ENCODE data around the gene EMID1.

Gene EMID1

GRCh38 chr22:29302681-29303465 lies 97.2 kb downstream of the EMID1 start:
- in situ Hi-C loops (cut with MboI; ENCODE audit: low sequenced_read_pairs): no loop called here
- H3K27me3 ChIP-seq (ENCODE audit: low read depth): no peaks in the 10 kb centered on the region
- H3K4me1 ChIP-seq: peaks cover 8% of the 10 kb centered on the region; the same call in 1 of the 2 replicates
- no peak for DNase-seq (ENCODE audit: low spot score in 2 of 2)
- H3K9me3 ChIP-seq: no peaks in the 10 kb centered on the region
- no peak overlapping the region for H3K4me3 ChIP-seq
- H3K36me3 ChIP-seq (replicated peaks): peaks cover 30% of the 10 kb centered on the region

GRCh38 chr22:29305836-29306174 lies 100.1 kb downstream of the EMID1 start:
- Histone ChIP-seq H3K4me3 (peak overlapping the region; percentile 64), H3K9me3 (no peaks in the 10 kb centered on the region), H3K36me3 (replicated peaks) (peaks cover 2% of the 10 kb centered on the region), H3K27me3 (ENCODE audit: low read depth) (no peaks in the 10 kb centered on the region), H3K4me1 (peaks cover 10% of the 10 kb centered on the region; the same call in 1 of the 2 replicates)
- DNase-seq (ENCODE audit: low spot score in 2 of 2): no peak
- in situ Hi-C loops (cut with MboI; ENCODE audit: low sequenced_read_pairs): no loop called here

- peak within 1 kb of the TSS; percentile 64 for H3K4me3 ChIP-seq
- peak; percentile 72 to 92 for DNase-seq (ENCODE audit: low spot score in 2 of 2)
- in situ Hi-C loops (cut with MboI; ENCODE audit: low sequenced_read_pairs): no loop called here
- no peaks in the 10 kb centered on the region; the same call in none of the 2 replicates for H3K36me3 ChIP-seq (replicated peaks)
- no peaks in the 10 kb centered on the region for H3K9me3 ChIP-seq
- no peaks in the 10 kb centered on the region for H3K27me3 ChIP-seq (ENCODE audit: low read depth)
- peaks cover 10% of the 10 kb centered on the region; the same call in 1 of the 2 replicates for H3K4me1 ChIP-seq
These were observed 100.6 kb downstream of the EMID1 start, which contains the start of gene GAS2L1 for GRCh38 chr22:29306175-29306834. Gene GAS2L1 (plus strand): TSS chr22:29306650. CDS start chr22:29308106, 1,456 bp downstream.

GRCh38 chr22:29306835-29307595 lies 101.3 kb downstream of the EMID1 start:
- no peaks in the 10 kb centered on the region; the same call in none of the 2 replicates for H3K36me3 ChIP-seq (replicated peaks)
- peak overlapping the region; percentile 64 for H3K4me3 ChIP-seq
- DNase-seq (ENCODE audit: low spot score in 2 of 2): peak; percentile 86 to 92
- peaks cover 10% of the 10 kb centered on the region; the same call in 1 of the 2 replicates for H3K4me1 ChIP-seq
- in situ Hi-C loops (cut with MboI; ENCODE audit: low sequenced_read_pairs): no loop called here
- no peaks in the 10 kb centered on the region for H3K9me3 ChIP-seq
- no peaks in the 10 kb centered on the region for H3K27me3 ChIP-seq (ENCODE audit: low read depth)

GRCh38 chr22:29307596-29308147 lies 102.0 kb downstream of the EMID1 start:
- Histone ChIP-seq H3K4me3 (peak overlapping the region; percentile 64), H3K27me3 (ENCODE audit: low read depth) (no peaks in the 10 kb centered on the region), H3K9me3 (no peaks in the 10 kb centered on the region), H3K4me1 (peaks cover 10% of the 10 kb centered on the region; the same call in 1 of the 2 replicates), H3K36me3 (replicated peaks) (no peaks in the 10 kb centered on the region; the same call in none of the 2 replicates)
- no peak for DNase-seq (ENCODE audit: low spot score in 2 of 2)
- in situ Hi-C loops (cut with MboI; ENCODE audit: low sequenced_read_pairs): no loop called here

- Histone ChIP-seq H3K4me3 (peak overlapping the region; percentile 64; the same call in 1 of the 2 replicates), H3K27me3 (ENCODE audit: low read depth) (no peaks in the 10 kb centered on the region), H3K9me3 (no peaks in the 10 kb centered on the region), H3K4me1 (peaks cover 10% of the 10 kb centered on the region; the same call in 1 of the 2 replicates), H3K36me3 (replicated peaks) (no peaks in the 10 kb centered on the region; the same call in none of the 2 replicates)
- in situ Hi-C loops (cut with MboI; ENCODE audit: low sequenced_read_pairs): no loop called here
- DNase-seq (ENCODE audit: low spot score in 2 of 2): no peak
These were observed 102.6 kb downstream of the EMID1 start for GRCh38 chr22:29308148-29308790.

- Histone ChIP-seq H3K4me3 (no peak overlapping the region), H3K36me3 (replicated peaks) (no peaks in the 10 kb centered on the region; the same call in none of the 2 replicates), H3K4me1 (peaks cover 10% of the 10 kb centered on the region; the same call in 1 of the 2 replicates), H3K27me3 (ENCODE audit: low read depth) (no peaks in the 10 kb centered on the region; the same call in 1 of the 2 replicates), H3K9me3 (no peaks in the 10 kb centered on the region)
- DNase-seq (ENCODE audit: low spot score in 2 of 2): no peak
- in situ Hi-C loops (cut with MboI; ENCODE audit: low sequenced_read_pairs): no loop called here
These were observed 103.1 kb downstream of the EMID1 start for GRCh38 chr22:29308791-29309262.
